Heart left ventricle (tissue), 16 donors: ENCODE measurements around the gene STPG4. TPM values are rescaled to one million over a fixed set of nuclear protein-coding genes. Genes with fewer than 3 reads are reported as not detected.

Experiments used
- ATAC-seq, 4 donors: fragments of 200-7000 bp; cut with Tn5 transposase; one replicate each; pipeline ENCODE4 v1.9.1; 2020 to 2022; ENCODE audit warnings: moderate library complexity in 4 of 4, mild to moderate bottlenecking in 3 of 4, moderate number of reproducible peaks in 1 of 4
- DNase-seq, 5 donors: peaks; one replicate each; pipeline ENCODE4 v3.0.0-alpha.2; 2020
- H3K27ac ChIP-seq, 12 donors: fragments of 200-600 bp; sonication (generic) in 4 of 12; one replicate each; pipeline versions ENCODE4 v1.5.0 to v1.8.0; 2016 to 2022; ENCODE audit warnings: mild to moderate bottlenecking in 2 of 12
- H3K27me3 ChIP-seq, 9 donors: fragments of 200-600 bp; sonication (generic) in 2 of 9; one replicate each; pipeline versions ENCODE4 v1.5.1 to v1.8.0; 2016 to 2022; ENCODE audit warnings: mild to moderate bottlenecking in 3 of 9
- H3K36me3 ChIP-seq, 9 donors: fragments of 200-600 bp; sonication (generic) in 2 of 9; one replicate each; pipeline versions ENCODE4 v1.5.0 to v1.8.0; 2018 to 2022; ENCODE audit warnings: mild to moderate bottlenecking in 2 of 9
- H3K4me1 ChIP-seq, 12 donors: fragments of 200-600 bp; sonication (generic) in 4 of 12; one replicate each; pipeline versions ENCODE4 v1.5.0 to v1.8.0; 2016 to 2022; ENCODE audit warnings: mild to moderate bottlenecking in 3 of 12
- H3K4me3 ChIP-seq, 12 donors: fragments of 200-600 bp; sonication (generic) in 4 of 12; one replicate each; pipeline versions ENCODE4 v1.5.0 to v1.8.0; 2017 to 2022; ENCODE audit warnings: mild to moderate bottlenecking in 9 of 12, moderate library complexity in 4 of 12
- H3K9me3 ChIP-seq, 12 donors: fragments of 200-600 bp; sonication (generic) in 4 of 12; one replicate each; pipeline versions ENCODE4 v1.5.0 to v1.8.0; 2016 to 2022; ENCODE audit warnings: mild to moderate bottlenecking in 1 of 12
- POLR2A ChIP-seq, 2 donors: fragments of 450-650 bp; IDR thresholded peaks; one replicate each; pipeline ENCODE4 v1.6.1; 2017; ENCODE audit warnings: antibody characterized with exemption in 2 of 2, mild to moderate bottlenecking in 2 of 2, moderate library complexity in 2 of 2
- WGBS, 4 donors: extraction: QIAGEN DNeasy Blood & Tissue Kit in 2 of 4; methylation state at CpG; one replicate each; pipeline versions ENCODE4 v1.1.5 to v1.1.7; 2013 to 2018; 5-methylcytosine and 5-hydroxymethylcytosine counted together
- intact Hi-C, 10 donors: fragments of 100-400 bp; cut with DNase I; formaldehyde crosslinking; loops; one replicate each; pipeline versions ENCODE4 v1.11.1 to v1.14.2; 2022
- polyA plus RNA-seq, 2 donors: library from polyadenylated mRNA; stranded (reverse); fragments of 200-250 nt; gene quantifications; one replicate each; pipeline ENCODE4 v1.2.3, GENCODE V29; 2013
- total RNA-seq, 9 donors: library from RNA; depleted of rRNA in 2 of 9; stranded (reverse); fragments of >200 nt in 2 of 9; fragmentation: NEBNext Ultra II Directional in 3 of 9; extraction: Animal tissue kit (Norgen Biotek cat#: 25700) in 3 of 9; gene quantifications; one replicate each; pipeline versions ENCODE4 v1.1.0 to v1.2.4, GENCODE V29; 2016 to 2023
- TF ChIP-seq, protein P1 (sequence below), 12 donors: fragments of 200-600 bp; sonication (generic) in 4 of 12; IDR thresholded peaks; one replicate each; pipeline versions ENCODE4 v1.5.0 to v1.8.0; 2018 to 2022; ENCODE audit warnings: antibody characterized with exemption in 12 of 12, mild to moderate bottlenecking in 5 of 12
- donor health status: ischemic (EF 13 %, LVEDD 7.1; RV severe dilation, severe dysfunction).
- donor health status: healthy with polysubstance abuse.
- donor health status: DM: no; HTN: yes; CAD: no.
- donor health status: DM: no; HTN: no; CAD: no.
- donor health status: ischemic (EF 25% LVEDD 6.9; RV normal size, moderate dysfunction).
- donor health status: ischemic (EF 25% LVEDD 5.7; RV mildly dilated, moderate dysfunction).
- donor health status: healthy.
- donor health status: DM: yes; HTN: yes; CAD: no.
- donor health status: ischemic (EF 35%, LVEDD 5.7; RV mildly dilated, moderate dysfunction).
- donor health status: nonischemic (EF 11% LVEDD 7.7; RV severe dilation, severe dysfunction).
- donor health status: DM: yes; HTN: yes; CAD: no.
- donor health status: PGD.
- donor health status: ischemic (EF 29% LVEDD 5.4; RV normal size, mild dysfunction).
- donor health status: nonischemic (EF 23%, LVEDD 6.1; RV moderate dilation, normal function).

The STPG4 gene
- total and polyA plus RNA-seq, 11 donors = 0.52 TPM; not detected in 10

DNA sequence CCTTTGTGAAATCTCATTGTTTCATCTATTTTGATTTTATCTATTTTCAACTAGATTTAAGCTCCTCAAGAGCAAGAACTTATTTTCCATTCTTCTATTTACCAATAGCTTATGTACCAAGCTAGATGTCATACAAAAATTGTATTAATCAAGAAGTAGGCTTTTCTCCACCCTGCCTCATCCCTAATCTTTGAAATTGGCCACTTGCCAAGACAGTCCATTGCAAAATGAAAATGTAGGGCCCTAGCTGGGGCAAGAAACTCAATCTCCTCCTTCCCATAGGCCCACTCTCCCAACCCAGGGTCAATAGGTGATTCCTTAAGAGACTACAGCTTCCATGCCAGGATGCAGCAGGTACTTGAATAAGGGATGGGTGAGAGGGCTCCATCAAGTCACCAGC is 39.3 kb upstream of the STPG4 start:
- Histone ChIP-seq H3K27me3 (no peaks in the 10 kb centered on the region), H3K27ac (no peak overlapping the region), H3K9me3 (no peaks in the 10 kb centered on the region), H3K4me1 (peaks cover 0 to 24% (median 9%) of the 10 kb centered on the region in 12 donors), H3K36me3 (no peaks in the 10 kb centered on the region), H3K4me3 (no peak overlapping the region)
- DNase-seq (no peak), ATAC-seq (no peak)
- no peak for TF ChIP-seq POLR2A (IDR thresholded peaks at IDR 0.05)
- TF ChIP-seq, protein P1, sequence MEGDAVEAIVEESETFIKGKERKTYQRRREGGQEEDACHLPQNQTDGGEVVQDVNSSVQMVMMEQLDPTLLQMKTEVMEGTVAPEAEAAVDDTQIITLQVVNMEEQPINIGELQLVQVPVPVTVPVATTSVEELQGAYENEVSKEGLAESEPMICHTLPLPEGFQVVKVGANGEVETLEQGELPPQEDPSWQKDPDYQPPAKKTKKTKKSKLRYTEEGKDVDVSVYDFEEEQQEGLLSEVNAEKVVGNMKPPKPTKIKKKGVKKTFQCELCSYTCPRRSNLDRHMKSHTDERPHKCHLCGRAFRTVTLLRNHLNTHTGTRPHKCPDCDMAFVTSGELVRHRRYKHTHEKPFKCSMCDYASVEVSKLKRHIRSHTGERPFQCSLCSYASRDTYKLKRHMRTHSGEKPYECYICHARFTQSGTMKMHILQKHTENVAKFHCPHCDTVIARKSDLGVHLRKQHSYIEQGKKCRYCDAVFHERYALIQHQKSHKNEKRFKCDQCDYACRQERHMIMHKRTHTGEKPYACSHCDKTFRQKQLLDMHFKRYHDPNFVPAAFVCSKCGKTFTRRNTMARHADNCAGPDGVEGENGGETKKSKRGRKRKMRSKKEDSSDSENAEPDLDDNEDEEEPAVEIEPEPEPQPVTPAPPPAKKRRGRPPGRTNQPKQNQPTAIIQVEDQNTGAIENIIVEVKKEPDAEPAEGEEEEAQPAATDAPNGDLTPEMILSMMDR (IDR thresholded peaks at IDR 0.05) = no peak
- intact Hi-C loops = no loop called here

DNA sequence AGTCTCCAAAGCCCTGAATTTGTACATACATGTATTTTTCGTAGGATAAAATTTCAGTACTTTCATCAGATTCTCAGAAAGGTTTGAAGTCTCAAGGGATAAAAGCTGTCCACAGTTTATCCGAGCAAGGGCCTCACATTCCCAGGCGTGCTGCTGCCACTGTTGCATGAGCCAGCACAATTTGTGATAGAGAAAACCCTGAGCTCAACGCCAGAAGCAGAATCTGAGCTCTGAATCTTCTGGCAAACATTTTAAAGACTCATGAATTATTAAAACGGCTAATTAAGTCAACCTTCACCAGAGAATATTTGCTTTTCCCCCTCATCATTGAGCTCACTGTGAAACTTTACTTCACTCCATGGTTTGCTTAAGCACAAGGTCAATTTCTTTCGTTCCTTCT is 38.5 kb upstream of the STPG4 start:
- Histone ChIP-seq H3K4me1 (peaks cover 0 to 24% (median 9%) of the 10 kb centered on the region in 12 donors), H3K27me3 (no peaks in the 10 kb centered on the region), H3K27ac (peak overlapping the region in 1 of 12 donors; percentile 6), H3K9me3 (no peaks in the 10 kb centered on the region), H3K4me3 (no peak overlapping the region), H3K36me3 (no peaks in the 10 kb centered on the region)
- DNase-seq = no peak
- TF ChIP-seq, protein P1 (IDR thresholded peaks at IDR 0.05) = no peak
- no peak for TF ChIP-seq POLR2A (IDR thresholded peaks at IDR 0.05)
- intact Hi-C loops = no loop called here
- ATAC-seq = peak in 1 of 4 donors; percentile 59
- 52 to 69% (median 64%) methylated on average over 6 of the region's 6 CpGs for WGBS, 4 donors

DNA sequence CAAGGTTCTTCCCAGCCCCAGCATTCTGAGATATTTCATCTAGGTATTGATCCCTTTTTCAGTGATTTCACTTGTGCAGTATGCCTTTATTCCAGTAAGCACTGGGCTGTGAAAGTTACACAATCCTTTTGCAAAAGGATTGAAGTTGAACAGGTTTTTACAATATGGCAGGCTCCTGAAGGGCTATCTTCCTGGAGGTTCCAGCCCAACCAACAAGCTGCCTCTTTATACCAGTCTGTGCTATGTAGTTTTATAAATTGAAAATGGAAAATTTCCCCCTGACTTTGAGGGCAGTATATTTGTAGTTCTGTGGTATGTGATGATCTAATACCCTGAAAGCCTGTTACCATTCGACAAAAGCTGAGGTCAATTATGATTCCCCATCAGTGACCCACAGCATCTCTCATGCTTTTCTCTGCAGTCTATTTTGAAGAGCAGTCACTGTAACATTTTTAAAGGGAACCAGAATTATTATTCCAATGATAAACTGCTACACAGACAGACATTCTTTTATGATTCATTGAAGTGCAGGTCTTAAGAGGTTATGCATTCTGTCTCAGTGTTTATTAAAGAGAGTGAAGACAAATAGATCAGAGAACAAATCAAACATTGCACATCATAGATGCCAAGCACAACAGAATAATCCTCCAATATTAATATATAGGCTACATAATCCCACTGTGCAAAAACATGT is 35.2 kb upstream of the STPG4 start:
- no peaks in the 10 kb centered on the region for H3K9me3 ChIP-seq
- ATAC-seq (no peak), DNase-seq (no peak)
- H3K27ac ChIP-seq = no peak overlapping the region
- WGBS, 4 donors = 77 to 87% (median 84%) methylated on average over 1 of the region's 1 CpG
- TF ChIP-seq POLR2A (IDR thresholded peaks at IDR 0.05) = no peak
- TF ChIP-seq, protein P1 (IDR thresholded peaks at IDR 0.05) = no peak
- H3K36me3 ChIP-seq = no peaks in the 10 kb centered on the region
- intact Hi-C loops = no loop called here
- H3K4me3 ChIP-seq = no peak overlapping the region
- no peaks in the 10 kb centered on the region for H3K27me3 ChIP-seq
- H3K4me1 ChIP-seq = peaks cover 0 to 24% (median 9%) of the 10 kb centered on the region in 12 donors

DNA sequence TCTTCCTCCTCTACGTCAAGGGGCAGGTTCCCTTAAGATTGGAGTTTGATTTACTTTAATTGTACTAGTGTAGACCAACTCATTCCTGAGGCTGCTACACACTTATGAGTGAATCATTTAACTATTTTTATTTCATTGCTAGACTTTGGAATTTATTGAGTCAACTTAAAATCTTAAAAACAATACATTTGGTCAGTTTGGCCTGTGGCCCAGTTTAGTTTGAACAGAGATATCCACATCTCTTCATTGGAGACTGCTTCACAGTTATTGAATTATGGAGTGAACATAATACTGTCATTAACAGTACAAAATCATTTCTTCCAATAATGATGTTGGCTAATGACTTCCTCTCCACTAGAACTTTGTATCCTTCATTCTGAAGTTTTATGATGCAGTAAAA is 34.5 kb upstream of the STPG4 start:
- intact Hi-C loops = no loop called here
- H3K27me3 ChIP-seq = no peaks in the 10 kb centered on the region
- H3K4me3 ChIP-seq = no peak overlapping the region
- 90 to 97% (median 95%) methylated on average over 1 of the region's 1 CpG for WGBS, 4 donors
- TF ChIP-seq POLR2A (IDR thresholded peaks at IDR 0.05) = no peak
- TF ChIP-seq, protein P1 (IDR thresholded peaks at IDR 0.05) = no peak
- H3K4me1 ChIP-seq = peaks cover 0 to 24% (median 9%) of the 10 kb centered on the region in 12 donors
- no peaks in the 10 kb centered on the region for H3K9me3 ChIP-seq
- H3K36me3 ChIP-seq = no peaks in the 10 kb centered on the region
- DNase-seq = no peak
- no peak for ATAC-seq
- H3K27ac ChIP-seq = no peak overlapping the region
